HAP-1 (cell line): ENCODE data around the gene ARF6.
"Not testable (repeated sequence)": the region's sequence is repeated elsewhere in the genome, so short reads cannot be mapped to it uniquely, and the experiment has no call there.

Source experiments
- DNase-seq, 2 experiments: peaks; one replicate each; pipeline ENCODE4 v3.0.0-alpha.2; 2016 to 2020; ENCODE audit warnings: low spot score in 2 of 2
- H3K27me3 ChIP-seq: fragments of 250-450 bp; sonication (Bioruptor Pico); 2 replicates; pipeline ENCODE4 v1.5.1; 2020; ENCODE audit warnings: low read depth, mild to moderate bottlenecking, moderate library complexity
- H3K36me3 ChIP-seq: fragments of 250-450 bp; sonication (Bioruptor Pico); replicated peaks from 2 replicates; pipeline ENCODE4 v1.5.1; 2020; ENCODE audit warnings: mild to moderate bottlenecking
- H3K4me1 ChIP-seq: fragments of 250-450 bp; sonication (Bioruptor Pico); 2 replicates; pipeline ENCODE4 v1.5.1; 2020; ENCODE audit warnings: mild to moderate bottlenecking
- H3K4me3 ChIP-seq: fragments of 250-450 bp; sonication (Bioruptor Pico); 2 replicates; pipeline ENCODE4 v1.5.1; 2020; ENCODE audit warnings: mild to moderate bottlenecking, moderate library complexity
- H3K9me3 ChIP-seq: fragments of 250-450 bp; sonication (Bioruptor Pico); 2 replicates; pipeline ENCODE4 v1.5.1; 2020; ENCODE audit warnings: mild to moderate bottlenecking, moderate library complexity
- in situ Hi-C: fragments of 300-500 bp; cut with MboI; formaldehyde crosslinking; loops from 3 replicates; pipeline ENCODE4 v1.14.3; 2020; ENCODE audit warnings: low sequenced_read_pairs, inconsistent platforms, mixed read lengths

ARF6 gene

DNA sequence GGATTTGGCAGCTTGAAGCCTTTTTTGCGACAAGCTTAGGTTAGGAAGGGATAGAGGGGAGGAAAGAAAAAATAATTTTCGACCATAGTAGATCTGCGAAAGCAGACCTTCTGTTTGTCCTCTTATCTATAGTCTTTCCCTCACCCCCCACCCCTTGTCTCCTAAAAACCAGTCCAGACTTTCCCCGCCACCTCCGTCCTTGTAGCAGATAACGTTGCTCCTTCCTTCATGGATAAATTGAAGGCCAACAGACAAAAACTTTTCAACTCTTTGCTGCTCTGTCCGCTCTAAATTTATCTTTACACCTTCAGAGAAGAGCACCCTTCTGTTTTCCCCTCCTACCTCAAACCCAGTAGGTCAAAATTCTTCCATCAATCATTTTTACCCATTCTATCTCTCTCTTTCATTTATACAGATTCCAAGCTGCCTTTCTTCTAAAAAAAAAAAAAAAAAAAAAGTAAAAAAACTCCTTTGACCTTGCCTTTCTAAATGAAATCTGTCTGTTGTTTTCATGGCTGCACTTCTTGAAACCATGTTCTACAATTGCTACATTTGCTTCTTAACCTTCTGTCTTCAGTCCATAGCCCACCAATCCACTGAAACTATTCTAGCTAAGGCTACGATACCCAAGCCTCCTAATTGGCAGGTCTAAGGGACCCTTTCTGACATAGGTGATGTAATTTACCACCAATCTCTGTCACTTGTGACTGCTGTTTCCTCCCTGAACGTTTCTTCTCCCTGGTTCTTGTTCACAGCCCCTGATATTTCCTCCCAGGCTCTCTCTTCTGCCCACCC is 29.2 kb upstream of the ARF6 start:
- no peak for DNase-seq
- Histone ChIP-seq H3K9me3 (no peaks in the 10 kb centered on the region), H3K4me1 (peaks cover 8% of the 10 kb centered on the region), H3K4me3 (peak overlapping the region; percentile 67), H3K36me3 (no peaks in the 10 kb centered on the region), H3K27me3 (no peaks in the 10 kb centered on the region)
- in situ Hi-C loops: no loop called here

DNA sequence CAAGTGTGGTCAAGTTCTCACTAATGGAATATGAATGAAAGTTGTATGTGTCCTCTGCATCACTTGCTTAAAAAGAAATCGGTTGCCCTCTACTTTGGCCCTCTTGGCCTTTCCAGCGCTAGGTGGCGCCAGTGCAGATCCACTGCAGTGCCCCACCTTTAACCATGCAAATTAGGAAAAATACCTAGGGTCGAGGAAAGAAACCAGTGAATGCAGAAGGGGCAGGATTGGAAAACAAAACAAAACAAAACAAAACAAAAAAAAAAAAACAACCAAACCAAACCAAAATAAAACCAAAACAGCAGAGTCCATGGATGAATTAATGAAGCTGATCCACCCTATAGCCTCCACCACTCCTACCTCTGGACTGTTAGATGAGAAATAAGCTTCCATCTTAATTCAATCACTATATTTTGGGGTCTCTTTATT is 27.4 kb upstream of the ARF6 start:
- H3K27me3 ChIP-seq: no peaks in the 10 kb centered on the region
- H3K4me1 ChIP-seq: peaks cover 10% of the 10 kb centered on the region
- in situ Hi-C loops: loop anchor here (5.0 kb wide), 1 partner anchor 232 kb away; no protein-coding TSS in a partner anchor
- DNase-seq: peak; percentile 68 to 88
- no peaks in the 10 kb centered on the region for H3K36me3 ChIP-seq
- no peak overlapping the region for H3K4me3 ChIP-seq
- no peaks in the 10 kb centered on the region for H3K9me3 ChIP-seq

DNA sequence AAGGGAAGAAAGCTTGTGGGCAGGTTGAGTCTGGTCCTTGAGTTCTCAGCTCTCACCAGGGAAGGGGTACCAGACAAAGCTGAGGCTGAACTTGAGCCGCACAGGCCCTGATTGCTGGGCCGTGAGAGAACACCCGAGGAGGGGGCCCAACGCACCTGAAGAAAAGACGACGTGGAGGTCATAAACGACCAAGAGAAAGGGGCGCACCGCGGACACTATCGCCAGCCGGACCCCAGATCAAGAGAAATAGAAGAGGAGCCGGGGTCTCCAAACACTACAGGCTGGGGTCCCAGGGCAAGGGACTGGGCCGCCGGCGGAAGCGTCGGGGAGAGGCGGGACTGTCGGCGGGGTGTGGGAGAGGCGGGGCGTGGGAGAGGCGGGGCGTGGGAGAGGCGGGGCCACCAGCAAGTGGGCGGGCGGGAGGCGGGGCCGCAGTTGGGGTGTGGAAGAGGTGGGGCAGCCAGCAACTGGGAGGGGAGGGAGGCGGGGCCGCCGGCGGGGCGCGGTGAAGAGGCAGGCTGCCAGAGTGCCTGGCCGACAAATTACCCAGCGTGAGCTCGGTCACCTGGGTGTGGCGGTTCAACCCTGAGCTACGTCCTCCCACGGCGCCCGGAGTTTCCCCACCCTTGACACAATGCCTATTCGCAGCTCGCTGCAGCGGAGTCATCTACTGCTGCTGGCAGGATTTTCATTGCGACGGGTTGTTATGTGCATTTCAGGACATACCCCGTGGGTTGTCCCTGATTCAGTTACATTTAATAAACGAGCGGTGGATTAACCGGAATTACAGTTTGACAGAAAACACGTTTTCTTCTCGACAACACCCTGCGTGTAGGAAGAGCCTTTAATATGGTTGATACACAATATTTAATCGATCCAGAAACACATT is 24.8 kb upstream of the ARF6 start:
- no peaks in the 10 kb centered on the region for H3K9me3 ChIP-seq
- H3K4me1 ChIP-seq: peaks cover 4% of the 10 kb centered on the region
- peak; percentile 98 for DNase-seq
- peak overlapping the region; percentile 53 for H3K4me3 ChIP-seq
- in situ Hi-C loops: loop anchor here (5.0 kb wide), 1 partner anchor 229 kb away; no protein-coding TSS in a partner anchor
- H3K36me3 ChIP-seq: no peaks in the 10 kb centered on the region
- H3K27me3 ChIP-seq: no peaks in the 10 kb centered on the region

DNA sequence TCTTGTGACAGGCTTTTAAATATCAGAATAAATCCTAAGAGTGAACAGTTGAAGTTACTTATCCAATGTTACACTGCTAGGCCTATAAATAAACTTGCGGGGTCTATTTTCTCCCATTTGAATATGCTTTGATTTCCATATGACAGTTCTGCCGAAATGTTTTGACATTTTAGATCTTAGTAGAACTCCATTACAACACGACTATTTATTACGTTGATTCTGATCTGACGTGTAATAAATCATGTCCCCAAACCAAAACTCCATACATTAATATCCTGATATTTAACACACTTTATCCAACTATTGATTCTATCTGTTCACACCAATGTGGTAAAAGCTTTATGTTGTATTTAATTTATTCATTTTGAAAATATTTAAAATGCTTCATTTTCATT is 24.2 kb upstream of the ARF6 start:
- Histone ChIP-seq H3K27me3 (no peaks in the 10 kb centered on the region), H3K36me3 (no peaks in the 10 kb centered on the region), H3K9me3 (no peaks in the 10 kb centered on the region), H3K4me3 (peak overlapping the region; percentile 28), H3K4me1 (peaks cover 4% of the 10 kb centered on the region)
- no peak for DNase-seq
- in situ Hi-C loops: loop anchor here (5.0 kb wide), 1 partner anchor 229 kb away; no protein-coding TSS in a partner anchor

DNA sequence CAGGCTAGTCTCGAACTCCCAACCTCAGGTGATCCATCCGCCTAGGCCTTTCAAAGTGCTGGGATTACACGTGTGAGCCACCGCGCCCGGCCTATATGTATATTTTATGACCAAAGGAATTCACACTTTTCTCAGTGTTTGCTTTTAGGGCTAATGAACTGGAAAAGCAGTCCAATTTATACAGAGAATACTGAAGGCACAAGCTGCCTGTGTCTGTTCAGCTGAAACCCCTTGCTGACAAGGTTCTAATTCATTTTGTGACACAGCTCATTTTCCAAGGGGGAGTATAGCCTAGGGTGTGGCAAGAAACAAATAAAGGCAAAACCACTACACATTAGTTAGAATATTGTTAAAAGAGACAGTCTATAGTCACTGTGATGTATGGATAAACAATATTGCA is 22.0 kb upstream of the ARF6 start:
- Histone ChIP-seq H3K36me3 (no peaks in the 10 kb centered on the region), H3K9me3 (no peaks in the 10 kb centered on the region), H3K4me1 (peaks cover 4% of the 10 kb centered on the region), H3K27me3 (no peaks in the 10 kb centered on the region), H3K4me3 (no peak overlapping the region)
- in situ Hi-C loops: no loop called here
- DNase-seq: no peak

DNA sequence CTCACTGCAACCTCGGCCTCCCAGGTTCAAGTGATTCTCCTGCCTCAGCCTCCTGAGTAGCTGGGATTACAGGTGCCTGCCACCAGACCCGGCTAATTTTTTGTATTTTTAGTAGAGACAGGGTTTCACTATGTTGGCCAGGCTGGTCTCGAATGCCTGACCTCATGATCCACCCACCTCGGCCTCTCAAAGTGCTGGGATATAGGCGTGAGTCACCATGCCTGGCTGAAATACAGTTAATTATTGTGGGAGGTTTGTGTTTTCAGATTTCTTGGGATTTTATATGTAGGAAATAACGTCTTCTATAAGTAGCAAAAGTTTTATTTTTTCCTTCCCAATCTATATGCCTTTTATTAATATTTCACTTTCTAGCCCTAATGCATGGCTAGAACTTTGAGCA is 19.3 kb upstream of the ARF6 start:
- H3K9me3 ChIP-seq, H3K4me1 ChIP-seq, DNase-seq, in situ Hi-C loops, H3K4me3 ChIP-seq, H3K36me3 ChIP-seq, H3K27me3 ChIP-seq: not testable (repeated sequence)

DNA sequence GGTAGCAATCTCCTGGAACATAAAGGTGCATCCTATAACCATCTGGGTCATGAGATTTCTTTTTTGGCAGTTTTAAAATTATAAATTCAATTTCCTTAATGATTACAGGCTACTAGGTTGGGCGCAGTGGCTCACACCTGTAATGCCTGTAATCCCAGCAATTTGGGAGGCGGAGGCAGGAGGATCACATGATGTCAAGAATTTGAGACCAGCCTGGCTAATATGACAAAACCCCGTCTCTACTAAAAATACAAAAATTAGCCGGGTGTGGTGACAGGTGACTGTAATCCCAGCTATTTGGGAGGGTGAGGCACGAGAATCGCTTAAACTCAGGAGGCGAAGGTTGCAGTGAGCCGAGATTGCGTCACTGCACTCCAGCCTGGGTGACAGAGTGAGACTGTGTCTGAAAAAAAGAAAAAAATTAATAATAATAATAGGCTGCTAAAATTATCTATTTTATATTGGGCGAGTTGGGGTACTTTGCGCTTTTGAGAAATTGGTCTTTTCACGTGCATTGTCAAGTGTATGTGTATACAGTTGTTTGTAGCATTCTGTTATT is 17.2 kb upstream of the ARF6 start:
- Histone ChIP-seq H3K9me3 (no peaks in the 10 kb centered on the region), H3K36me3 (no peaks in the 10 kb centered on the region), H3K4me1 (no peaks in the 10 kb centered on the region), H3K27me3 (no peaks in the 10 kb centered on the region), H3K4me3 (no peak overlapping the region)
- in situ Hi-C loops: loop anchor here (25.0 kb wide), 1 partner anchor 662 kb away; the partner anchor contains the start of gene MAP4K5
- DNase-seq: no peak

DNA sequence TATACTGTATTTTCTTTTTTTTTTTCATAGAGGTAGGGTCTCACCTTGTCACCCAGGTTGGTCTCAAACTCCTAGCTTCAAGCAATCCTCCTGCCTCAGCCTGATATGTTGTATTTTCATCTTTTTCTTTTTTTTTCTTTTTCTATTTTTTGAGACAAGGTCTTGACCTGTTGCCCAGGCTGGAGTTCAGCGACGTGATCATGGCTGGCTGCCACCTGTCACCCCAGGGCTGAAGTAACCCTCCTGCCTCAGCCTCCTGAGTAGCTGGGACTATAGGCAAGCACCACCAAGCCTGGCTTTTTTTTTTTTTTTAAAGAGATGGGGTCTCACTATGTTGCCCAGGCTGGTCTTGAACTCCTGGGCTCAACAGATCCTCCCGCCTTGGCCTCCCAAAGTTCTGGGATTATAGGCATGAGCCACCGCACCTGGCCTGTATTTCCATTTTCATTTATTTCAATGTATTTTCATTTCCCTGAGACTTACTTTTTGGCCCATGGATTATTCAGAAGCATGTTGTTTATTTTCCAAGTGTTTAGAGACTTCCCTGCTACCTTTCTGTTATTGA is 16.2 kb upstream of the ARF6 start:
- Histone ChIP-seq H3K4me3 (no peak overlapping the region), H3K4me1 (peaks cover 2% of the 10 kb centered on the region; the same call in 1 of the 2 replicates), H3K9me3 (no peaks in the 10 kb centered on the region), H3K36me3 (no peaks in the 10 kb centered on the region), H3K27me3 (no peaks in the 10 kb centered on the region)
- no peak for DNase-seq
- in situ Hi-C loops: loop anchor here (25.0 kb wide), 1 partner anchor 661 kb away; the partner anchor contains the start of gene MAP4K5

DNA sequence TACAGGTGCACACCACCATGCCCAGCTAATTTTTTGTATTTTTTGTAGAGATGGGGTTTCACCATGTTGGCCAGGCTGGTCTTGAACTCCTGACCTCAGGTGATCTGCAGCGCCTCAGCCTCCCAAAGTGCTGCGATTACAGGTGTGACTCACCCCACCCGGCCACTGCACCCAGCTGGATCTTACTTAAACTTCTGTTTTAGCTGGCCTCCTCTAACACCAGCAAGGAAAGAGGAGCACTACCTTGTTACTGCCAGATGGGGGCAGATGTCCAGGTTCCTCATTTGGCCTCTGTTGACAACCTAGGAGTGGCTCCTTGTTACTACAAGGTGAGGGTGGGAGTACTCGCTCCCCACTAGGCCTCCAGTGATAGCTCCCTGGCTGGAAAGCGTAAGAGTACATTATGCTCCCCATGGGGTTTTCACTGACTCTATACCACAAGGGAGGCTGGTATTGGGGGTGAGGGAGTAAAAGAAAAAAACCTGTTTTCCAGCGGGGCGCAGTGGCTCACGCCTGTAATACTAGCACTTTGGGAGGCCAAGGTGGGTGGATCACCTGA is 13.2 kb upstream of the ARF6 start:
- in situ Hi-C loops: loop anchor here (25.0 kb wide), 1 partner anchor 658 kb away; the partner anchor contains the start of gene MAP4K5
- Histone ChIP-seq H3K4me3 (no peak overlapping the region), H3K9me3 (no peaks in the 10 kb centered on the region; the same call in none of the 2 replicates), H3K27me3 (no peaks in the 10 kb centered on the region), H3K36me3 (no peaks in the 10 kb centered on the region), H3K4me1 (peaks cover 9% of the 10 kb centered on the region)
- peak; percentile 55 to 72 for DNase-seq

DNA sequence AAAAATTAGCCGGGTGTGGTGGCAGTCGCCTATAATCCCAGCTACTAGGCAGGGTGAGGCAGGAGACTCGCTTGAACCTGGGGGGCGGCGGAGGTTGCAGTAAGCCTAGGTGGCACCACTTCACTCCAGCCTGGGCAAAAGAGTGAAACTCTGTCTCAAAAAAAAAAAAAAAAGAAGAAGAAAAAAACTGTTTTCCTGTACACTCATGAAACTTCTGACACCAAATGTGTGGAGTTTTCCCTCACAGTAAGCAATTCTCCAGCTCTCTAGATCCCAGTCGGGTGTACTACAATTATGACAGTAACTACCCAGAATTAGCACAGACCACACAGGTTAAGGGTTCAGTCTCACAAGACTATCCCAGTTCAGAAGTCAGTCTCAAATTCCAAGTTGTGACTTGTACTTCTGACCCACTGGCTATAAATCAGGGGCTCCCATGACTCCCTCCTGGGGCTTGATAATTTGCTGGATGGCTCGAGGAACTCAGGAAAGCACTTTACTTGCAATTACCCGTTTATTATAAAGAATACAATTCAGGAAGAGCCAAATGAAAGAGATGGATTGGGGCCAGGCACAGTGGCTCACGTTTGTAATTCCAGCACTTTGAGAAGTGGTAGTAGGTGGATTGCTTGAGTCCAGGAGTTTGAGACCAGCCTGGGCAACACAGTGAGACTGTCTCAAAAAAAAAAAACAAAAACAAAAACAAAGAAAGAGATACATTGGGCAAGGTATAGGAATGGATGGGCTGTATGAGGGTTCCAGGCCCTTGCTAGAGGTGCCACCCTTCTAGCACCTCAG is 12.4 kb upstream of the ARF6 start:
- no peak overlapping the region for H3K4me3 ChIP-seq
- H3K9me3 ChIP-seq: no peaks in the 10 kb centered on the region; the same call in none of the 2 replicates
- H3K27me3 ChIP-seq: no peaks in the 10 kb centered on the region
- DNase-seq: no peak
- in situ Hi-C loops: loop anchor here (25.0 kb wide), 1 partner anchor 657 kb away; the partner anchor contains the start of gene MAP4K5
- peaks cover 17% of the 10 kb centered on the region for H3K4me1 ChIP-seq
- H3K36me3 ChIP-seq: no peaks in the 10 kb centered on the region

DNA sequence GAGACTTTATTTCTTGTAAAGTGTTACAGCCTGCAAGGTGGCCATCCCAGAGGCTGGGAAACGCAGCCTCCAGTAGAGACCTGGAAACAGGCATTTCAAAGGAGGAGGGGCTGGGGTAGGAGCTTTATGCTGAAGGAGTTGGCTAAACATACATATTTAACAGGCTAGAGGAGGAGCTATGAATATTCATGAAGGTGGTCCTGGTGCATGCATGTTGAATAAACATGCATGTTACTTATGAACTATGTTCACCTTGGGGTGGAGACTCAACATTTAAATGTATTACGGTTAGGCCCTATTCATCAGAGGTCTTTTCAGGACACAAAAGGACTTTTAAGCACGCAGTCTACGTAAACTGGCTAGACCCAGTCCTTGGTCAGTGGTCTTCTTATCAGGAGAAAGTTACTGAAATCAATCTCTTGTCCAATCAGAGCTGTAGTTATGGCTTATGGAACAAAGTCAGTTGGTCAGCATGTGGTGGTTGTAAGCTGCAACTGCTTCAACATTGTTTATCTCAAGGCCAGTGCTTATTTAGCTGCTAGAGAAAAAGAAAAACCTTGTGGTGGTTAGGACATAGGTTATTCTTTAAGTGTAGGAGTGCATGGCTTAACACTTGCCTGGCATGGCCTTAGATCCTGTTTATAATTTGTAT is 11.4 kb upstream of the ARF6 start:
- in situ Hi-C loops: loop anchor here (25.0 kb wide), 1 partner anchor 656 kb away; the partner anchor contains the start of gene MAP4K5

More for the DNA sequence above, 11.4 kb upstream of the ARF6 start:
- DNase-seq: no peak
- Histone ChIP-seq H3K36me3 (no peaks in the 10 kb centered on the region), H3K9me3 (no peaks in the 10 kb centered on the region; the same call in none of the 2 replicates), H3K4me3 (no peak overlapping the region), H3K27me3 (no peaks in the 10 kb centered on the region), H3K4me1 (peaks cover 22% of the 10 kb centered on the region)
